SH-SY5Y (cell line): ENCODE data around the gene PARD3.

ENCODE experiments used
- GATA2 ChIP-seq: IDR thresholded peaks from 2 replicates; pipeline ENCODE4 v1.6.1; 2011; ENCODE audit warnings: mild to moderate bottlenecking, low read depth, low read length
- GATA3 ChIP-seq: IDR thresholded peaks from 2 replicates; pipeline ENCODE4 v1.6.1; 2011; ENCODE audit warnings: low read depth, mild to moderate bottlenecking, low read length, moderate library complexity

GRCh38 chr10:34399013-34399412 lies 416.1 kb downstream of the PARD3 start:
- TF ChIP-seq GATA3 = no peak
- no peak for TF ChIP-seq GATA2
